ENCODE data around the gene ZFP36.

GRCh38 chr19:39406656-39407409 lies at the start of gene ZFP36:
- no peak; a peak in 1 of 4 replicates for TF ChIP-seq RAD21 (IDR thresholded peaks at IDR 0.05 in 1 of 2, conservative IDR thresholded peaks at IDR 0.05 in 1 of 2; ENCODE audit: low read depth in 2 of 2, low read length in 2 of 2)
- TF ChIP-seq BCL11A (IDR thresholded peaks at IDR 0.05; ENCODE audit: low read depth in 2 of 2, low read length in 2 of 2) = no peak
- no peak for TF ChIP-seq CTCF (IDR thresholded peaks at IDR 0.05; ENCODE audit: control extremely low read depth in 1 of 3, insufficient read depth in 1 of 3, low read depth in 1 of 3, low read length in 3 of 3)
- TF ChIP-seq POLR2A (IDR thresholded peaks at IDR 0.05; ENCODE audit: control extremely low read depth in 1 of 2, low read depth in 2 of 2, low read length in 2 of 2) = peak; percentile 74 to 93
- no peak for TF ChIP-seq ZNF274 (IDR thresholded peaks at IDR 0.05; ENCODE audit: borderline replicate concordance, extremely low read depth, low read length)
- peak; percentile 13 to 69; a peak in 2 of 4 replicates for TF ChIP-seq SIN3A (conservative IDR thresholded peaks at IDR 0.05 in 1 of 2, IDR thresholded peaks at IDR 0.05 in 1 of 2; ENCODE audit: low read depth in 1 of 2, low read length in 2 of 2)
- TF ChIP-seq GABPA (IDR thresholded peaks at IDR 0.05; ENCODE audit: borderline replicate concordance, insufficient read depth, low read length) = no peak
- TF ChIP-seq CHD2 (IDR thresholded peaks at IDR 0.05; ENCODE audit: low read length) = no peak
- no peak for TF ChIP-seq CBX5 (IDR thresholded peaks at IDR 0.05; ENCODE audit: low read depth, low read length)
- TF ChIP-seq EZH2 (IDR thresholded peaks at IDR 0.05; ENCODE audit: low read depth, low read length, severe bottlenecking) = no peak
- TF ChIP-seq POLR2AphosphoS5 (IDR thresholded peaks at IDR 0.05; ENCODE audit: low read depth, low read length) = peak; percentile 99
- peak; percentile 72 for TF ChIP-seq ASH2L (IDR thresholded peaks at IDR 0.05; ENCODE audit: low read length)
- TF ChIP-seq HDAC2 (IDR thresholded peaks at IDR 0.05; ENCODE audit: borderline replicate concordance in 1 of 2, low read depth in 2 of 2, low read length in 2 of 2) = peak in 1 of 2 experiments; percentile 35; a peak in 2 of 4 replicates
- TF ChIP-seq TAF1 (IDR thresholded peaks at IDR 0.05; ENCODE audit: low read depth, low read length) = peak; percentile 82

Data from H1 (cell line).